GM19025 (cell line): Measurements from ENCODE around the gene SEPHS2.
"Not testable (repeated sequence)": the region's sequence is repeated elsewhere in the genome, so short reads cannot be mapped to it uniquely, and the experiment has no call there.

Experiments used
- ATAC-seq: cut with Tn5 transposase; IDR thresholded peaks from one replicate; pipeline ENCODE4 v1.9.1; 2021; ENCODE audit warnings: mild to moderate bottlenecking, low read depth, moderate library complexity; ENCODE audit not compliant: unreplicated experiment

The SEPHS2 gene

DNA sequence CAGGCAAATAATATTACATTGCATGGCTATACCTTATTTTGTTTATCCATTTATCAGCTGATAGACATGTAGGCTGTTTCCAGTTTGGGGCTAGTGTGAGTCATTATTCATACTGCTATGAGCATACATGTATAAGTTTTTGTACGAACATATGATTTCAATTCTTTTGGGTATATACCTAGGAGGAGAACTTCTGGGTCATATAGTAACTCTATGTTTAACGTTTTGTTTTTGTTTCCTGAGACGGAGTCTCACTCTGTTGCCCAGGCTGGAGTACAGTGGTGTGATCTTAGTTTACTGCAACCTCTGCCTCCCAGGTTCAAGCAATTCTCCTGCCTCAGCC, 24.5 kb upstream of the SEPHS2 start:
- no peak for ATAC-seq

DNA sequence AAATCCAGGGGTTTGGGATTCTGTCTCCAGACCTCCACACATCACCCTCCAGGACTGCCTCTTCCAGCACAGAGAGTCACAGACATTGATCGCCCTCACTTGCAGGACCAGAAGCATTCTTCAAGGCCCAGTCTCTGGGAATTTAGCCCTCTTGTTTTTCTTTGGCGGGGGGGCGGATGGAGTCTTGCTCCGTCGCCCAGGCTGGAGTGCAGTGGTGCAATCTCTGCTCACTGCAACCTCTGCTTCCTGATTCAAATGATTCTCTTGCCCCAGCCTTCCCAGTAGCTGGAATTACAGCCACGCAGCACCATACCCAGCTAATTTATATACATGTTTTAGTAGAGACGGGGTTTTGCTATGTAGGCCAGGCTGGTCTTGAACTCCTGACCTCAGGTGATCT, 18.4 kb upstream of the SEPHS2 start:
- no peak for ATAC-seq

DNA sequence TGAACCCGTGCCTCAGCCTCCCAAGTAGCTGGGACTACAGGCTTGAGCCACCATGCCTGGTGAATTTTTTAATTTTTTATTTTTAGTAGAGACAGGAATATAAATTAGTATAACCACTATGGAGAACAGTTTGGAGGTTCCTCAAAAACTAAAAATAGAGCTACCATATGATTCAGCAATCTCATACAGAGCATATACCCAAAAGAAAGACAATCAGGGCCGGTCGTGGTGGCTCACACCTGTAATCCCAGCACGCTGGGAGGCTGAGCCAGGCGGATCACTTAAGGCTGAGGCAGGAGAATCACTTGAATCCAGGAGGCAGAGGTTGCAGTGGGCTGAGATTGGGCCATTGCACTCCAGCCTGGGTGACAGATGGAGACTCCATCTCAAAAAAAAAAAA, 15.8 kb upstream of the SEPHS2 start:
- ATAC-seq: not testable (repeated sequence)

DNA sequence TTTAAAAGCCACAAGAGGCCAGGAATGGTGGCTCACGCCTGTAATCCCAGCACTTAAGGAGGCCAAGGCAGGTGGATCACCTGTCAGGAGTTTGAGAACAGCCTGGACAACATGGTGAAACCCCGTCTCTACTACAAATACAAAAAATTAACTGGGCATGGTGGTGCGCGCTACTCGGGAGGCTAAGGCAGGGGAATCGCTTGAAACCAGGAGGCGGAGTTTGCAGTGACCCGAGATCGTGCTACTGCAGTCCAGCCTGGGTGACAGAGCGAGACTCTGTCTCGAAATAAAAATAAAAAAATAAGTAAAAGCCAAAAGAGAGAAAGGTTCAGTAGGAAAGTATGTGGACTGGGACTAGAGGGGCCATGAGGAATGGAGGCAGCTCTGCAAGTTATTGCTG, 13.8 kb upstream of the SEPHS2 start:
- no peak for ATAC-seq

DNA sequence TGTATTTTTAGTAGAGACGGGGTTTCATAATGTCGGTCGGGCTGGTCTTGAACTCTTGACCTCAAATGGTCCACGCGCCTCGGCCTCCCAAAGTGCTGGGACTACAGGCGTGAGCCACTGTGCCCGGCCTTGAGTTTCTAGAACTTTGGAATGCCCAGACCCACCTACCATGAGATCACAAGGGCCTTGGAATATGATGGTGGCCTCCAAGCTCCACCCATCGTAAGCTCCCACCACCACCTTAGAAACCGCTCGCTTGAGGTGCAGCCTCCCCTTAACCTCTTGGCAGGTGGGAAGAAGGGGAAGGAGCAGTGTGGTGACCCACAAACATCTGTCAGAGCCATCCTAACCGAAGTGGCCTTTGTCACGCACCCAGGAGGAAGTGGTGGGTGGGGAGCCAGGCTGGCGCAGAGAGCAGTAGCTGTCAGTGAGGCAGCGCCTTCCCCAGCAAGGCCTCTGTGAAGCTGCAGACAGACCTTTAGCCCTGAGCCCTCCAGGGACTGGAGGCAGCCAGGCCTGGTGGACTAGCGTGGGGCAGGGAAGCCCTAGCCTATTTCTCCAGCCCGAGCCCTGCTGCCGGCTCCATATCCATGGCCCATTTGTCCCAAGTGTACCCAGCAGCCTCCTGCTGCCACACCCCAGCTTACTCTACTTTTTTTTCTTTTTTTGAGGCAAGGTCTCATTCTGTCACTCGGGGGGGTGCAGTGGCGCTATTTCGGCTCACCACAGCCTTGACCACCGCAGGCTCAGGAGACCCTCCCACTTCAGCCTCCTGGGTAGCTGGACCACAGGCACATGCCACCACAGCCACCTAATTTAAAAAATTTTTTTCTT, 13.1 kb upstream of the SEPHS2 start:
- peak; percentile 77 for ATAC-seq

DNA sequence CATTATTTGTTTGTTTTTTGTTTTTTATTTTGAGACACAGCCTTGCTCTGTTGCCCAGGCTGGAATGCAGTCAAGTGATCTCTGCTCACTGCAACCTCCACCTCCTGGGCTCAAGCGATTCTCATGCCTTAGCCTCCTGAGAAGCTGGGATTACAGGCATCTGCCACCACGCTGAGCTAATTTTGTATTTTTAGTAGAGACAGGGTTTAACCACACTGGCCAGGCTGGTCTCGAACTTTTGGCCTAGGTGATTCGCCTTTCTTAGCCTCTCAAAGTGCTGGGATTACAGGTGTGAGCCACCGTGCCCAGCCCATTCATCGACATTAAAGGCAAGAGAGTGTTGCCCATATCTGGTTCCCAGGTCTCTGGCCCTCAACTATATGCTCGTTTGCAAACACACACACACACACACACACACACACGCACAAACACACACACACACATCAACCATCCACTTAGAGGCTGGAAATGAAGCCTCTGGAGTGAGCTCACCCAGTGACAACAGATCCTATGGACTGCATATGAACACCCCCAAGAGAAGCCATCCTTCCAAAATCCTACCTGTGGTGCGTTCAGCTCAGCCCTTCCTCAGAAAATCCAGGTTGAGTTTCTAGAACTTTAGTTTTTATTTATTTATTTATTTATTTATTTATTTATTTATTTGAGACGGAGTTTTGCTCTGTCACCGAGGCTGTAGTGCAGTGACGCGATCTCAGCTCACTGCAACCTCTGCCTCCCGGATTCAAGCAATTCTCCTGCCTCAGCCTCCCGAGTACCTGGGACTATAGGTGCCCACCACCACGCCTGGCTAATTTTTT, 12.3 kb upstream of the SEPHS2 start:
- no peak for ATAC-seq

DNA sequence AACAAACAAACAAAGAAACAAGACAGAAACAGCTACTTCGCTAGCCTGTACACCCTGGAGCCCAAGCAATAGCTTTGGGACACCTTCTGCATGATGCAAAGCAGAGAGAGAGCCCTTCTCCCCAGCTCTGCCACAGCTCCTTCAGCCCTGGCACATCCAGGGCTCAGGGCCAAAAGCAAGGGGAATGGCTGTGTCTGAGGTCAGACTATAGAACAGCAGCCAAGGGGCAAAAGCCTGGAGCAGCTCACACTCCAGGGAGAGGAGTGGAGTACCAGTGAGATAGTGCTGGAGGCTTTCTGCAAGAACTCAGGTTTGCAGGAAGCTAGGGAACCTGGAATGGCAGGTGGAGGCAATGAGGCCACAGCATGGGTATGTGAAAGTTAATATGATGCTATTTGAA, 11.6 kb upstream of the SEPHS2 start:
- ATAC-seq: no peak

DNA sequence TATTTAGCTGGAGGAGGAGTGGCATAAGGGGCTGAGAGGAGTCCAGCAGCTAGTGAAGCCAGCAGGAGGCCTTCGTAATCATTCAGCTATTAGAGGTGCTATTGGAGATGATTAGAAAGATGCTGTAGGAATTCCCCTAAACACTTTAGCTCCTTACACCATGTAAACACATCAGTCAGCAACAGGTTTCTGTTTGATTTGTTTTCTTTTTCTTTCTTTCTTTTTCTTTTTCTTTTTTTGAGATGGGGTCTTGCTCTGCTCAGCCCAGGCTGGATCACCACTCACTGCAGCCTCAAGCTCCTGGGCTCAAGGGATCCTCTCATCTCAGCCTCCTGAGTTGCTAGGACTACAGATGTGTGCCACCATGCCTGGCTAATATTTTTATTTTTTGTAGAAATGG, 10.6 kb upstream of the SEPHS2 start:
- ATAC-seq: no peak

DNA sequence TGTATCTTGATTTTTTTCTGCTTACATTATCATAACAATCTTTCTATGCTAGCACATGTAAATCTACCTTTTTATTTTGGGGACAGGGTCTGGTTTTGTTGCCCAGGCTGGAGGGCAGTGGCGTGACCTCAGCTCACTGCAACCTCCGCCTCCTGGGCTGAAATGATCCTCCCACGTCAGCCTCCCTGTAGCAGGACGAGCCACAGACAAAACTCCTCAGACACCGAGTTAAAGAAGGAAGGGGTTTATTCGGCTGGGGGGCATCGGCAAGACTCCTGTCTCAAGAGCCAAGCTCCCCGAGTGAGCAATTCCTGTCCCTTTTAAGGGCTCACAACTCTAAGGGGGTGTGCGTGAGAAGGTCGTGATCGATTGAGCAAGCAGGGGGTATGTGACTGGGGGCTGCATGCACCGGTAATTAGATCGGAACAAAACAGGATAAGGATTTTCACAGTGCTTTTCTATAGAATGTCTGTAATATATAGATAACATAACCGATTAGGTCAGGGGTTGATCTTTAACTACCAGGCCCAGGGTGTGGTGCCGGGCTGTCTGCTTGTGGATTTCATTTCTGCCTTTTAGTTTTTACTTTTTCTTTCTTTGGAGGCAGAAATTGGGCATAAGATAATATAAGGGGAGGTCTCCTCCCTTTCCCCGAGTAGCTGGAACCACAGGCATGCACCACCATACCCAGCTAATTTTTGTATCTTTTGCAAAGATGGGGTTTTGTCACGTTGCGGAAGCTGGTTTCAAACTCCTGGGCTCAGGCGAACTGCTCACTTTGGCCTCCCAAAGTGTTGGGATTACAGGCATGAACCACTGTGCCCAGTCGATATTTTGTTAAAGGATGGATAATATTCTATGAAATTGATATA, 7.3 kb upstream of the SEPHS2 start:
- ATAC-seq: not testable (repeated sequence)

DNA sequence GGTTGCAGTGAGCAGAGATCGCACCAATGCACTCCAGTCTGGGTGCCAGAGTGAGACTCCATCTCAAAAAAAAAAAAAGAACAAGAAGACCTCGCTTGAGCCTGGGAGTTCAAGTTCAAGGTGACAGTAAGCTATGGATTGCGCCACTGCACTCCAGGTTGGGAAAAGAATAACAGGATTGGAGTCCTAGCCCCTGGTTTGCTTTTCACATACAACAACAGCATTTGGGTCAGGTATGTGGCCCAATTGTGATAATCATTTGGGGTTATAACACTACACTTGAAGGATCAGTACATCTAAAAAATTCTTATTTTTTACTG, 3.4 kb upstream of the SEPHS2 start:
- ATAC-seq: no peak

DNA sequence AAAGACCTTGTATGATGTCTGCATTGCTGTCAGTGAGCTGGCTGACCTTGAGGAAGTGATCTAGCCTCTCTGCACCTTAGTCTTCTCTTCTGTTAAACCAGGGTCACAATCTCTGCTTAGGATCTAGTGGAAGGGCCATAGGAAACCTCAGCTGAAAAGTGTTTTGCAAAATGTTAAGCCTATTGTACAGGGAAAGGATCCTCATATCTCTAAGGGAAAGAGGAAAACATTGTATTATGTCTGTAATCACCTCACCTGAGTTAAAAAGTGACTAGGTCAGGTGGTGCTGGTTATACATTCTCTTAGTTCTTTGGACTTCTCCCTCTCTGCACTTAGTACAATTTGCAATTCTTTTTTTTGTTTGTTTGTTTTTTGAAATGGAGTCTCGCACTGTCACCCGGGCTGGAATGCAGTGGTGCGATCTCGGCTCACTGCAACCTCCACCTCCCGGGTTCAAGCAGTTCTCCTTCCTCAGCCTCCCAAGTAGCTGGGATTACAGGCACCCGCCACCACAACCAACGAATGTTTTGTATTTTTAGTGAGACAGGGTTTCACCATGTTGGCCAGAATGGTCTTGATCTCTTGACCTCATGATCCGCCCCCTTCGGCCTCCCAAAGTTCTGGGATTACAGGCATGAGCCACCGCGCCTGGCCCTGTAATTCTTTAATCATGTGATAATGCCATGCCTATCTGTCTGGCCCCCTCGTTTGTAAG, 2.0 kb upstream of the SEPHS2 start:
- no peak for ATAC-seq

DNA sequence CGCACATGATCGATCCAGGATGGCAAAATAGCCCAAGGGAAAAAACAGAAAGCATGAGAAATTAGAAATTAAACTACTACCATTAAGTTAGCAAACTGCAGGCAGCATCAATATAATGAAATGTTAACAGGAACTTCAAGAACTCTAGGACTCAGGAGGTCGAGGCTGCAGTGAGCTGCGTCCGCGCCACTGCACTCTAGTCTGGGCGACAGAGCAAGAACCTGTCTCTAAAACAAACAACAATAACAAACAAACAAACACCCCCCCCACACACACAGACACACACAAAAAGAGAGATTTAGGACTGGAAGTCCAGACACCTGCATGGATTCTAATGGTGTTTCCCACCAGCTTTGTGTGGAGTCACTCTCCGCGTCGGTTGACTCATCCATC, 525 bp upstream of the SEPHS2 start:
- ATAC-seq: no peak

DNA sequence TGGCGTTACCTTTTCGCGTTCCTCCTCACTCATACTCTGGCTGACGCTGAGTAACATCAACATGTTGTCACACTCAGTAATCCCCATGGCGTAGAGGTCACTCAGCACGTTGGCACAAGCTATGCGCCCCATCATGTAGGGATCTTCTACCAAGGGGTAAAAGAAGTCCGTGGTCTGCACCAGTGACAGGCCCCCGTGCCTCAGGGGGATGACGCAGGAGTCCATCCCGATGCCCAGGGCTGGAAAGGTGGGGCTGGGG, 596 bp downstream of the SEPHS2 start:
- ATAC-seq: no peak

DNA sequence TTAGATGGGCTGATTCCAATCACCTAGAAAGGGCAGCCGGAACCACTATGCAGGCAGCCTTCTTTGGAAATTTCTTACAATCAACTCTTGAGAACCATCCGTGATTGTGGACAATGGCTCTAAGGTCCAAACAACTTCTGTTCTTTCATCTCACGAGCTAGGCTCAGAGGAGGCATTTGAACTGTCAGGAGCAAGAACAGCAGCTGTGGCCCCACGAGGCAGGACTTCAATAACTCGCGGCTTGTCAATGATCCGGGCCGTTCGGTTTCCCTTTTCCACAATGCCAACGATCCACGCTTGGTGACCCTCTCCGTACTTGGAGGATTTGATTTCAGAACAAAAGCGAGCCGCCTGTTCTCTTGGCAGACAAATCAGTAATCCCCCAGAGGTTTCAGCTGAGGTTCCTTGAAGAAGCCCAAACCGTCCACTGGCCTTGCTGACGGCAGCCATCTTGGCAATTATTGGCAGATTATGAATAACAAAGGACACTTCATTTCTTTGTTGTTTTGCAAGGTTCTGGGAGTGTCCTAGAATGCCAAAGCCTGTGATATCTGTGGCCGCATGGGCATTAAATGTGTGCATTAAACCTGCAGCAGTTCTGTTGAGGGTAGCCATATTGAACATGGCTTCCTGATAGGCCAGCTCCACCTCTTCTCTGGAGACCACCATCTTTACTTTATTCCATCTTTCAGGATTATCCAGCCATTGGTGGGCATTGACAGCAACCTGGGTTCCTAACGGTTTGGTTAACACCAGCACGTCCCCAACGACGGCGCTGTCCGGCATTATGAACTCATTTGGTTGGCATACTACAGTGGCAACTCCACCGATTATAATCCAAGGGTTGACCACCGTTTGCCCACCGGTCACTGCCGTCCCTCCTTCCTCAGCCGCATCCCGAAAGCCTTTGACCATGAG, 1.2 kb downstream of the SEPHS2 start:
- no peak for ATAC-seq

DNA sequence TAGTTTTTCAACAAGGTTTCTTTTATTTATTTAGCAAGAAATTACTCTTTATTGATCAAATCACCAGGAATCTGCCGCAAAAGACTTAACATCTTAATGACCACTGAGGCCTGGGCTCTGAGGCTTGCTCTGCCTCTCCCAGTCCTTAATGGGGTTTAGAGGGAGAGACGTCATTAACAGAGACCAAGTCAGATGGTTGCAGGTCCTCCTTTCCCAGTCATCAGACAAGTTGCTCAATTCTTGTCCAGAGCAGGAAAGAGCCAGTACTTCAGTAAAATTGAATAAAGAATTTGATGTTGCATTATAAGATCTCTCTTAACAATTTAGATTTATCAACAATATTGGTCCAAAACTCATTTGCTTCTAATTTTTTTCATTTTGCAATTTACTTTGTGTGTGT, 2.0 kb downstream of the SEPHS2 start:
- ATAC-seq: no peak

DNA sequence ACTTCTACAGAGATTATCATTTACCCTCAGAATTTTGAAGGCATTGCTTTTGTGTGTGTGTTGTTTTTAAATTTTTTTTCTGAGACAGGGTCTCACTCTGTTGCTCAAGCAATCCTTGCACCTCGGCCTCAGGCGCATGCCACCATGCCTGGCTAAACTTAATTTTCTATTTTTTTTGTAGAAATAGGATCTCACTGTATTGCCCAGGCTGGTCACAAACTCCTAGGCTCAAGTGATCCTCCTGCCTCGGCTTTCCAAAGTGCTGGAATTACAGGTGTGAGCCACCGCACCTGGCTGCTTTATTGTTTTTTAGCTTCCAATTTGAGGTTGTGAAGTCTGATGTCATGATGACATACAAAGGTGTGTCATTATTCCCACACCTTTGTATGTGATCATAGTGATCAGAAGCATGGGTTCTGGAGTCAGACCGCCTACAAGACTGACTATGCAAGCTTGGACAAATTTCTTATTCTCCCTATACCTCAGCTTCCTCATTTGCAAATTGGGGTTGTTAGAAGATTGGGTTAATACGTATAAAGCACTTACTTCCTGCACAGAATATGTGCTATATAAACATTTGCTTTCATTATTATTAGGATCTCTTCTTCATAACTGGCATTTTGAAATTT, 5.8 kb downstream of the SEPHS2 start:
- no peak for ATAC-seq

DNA sequence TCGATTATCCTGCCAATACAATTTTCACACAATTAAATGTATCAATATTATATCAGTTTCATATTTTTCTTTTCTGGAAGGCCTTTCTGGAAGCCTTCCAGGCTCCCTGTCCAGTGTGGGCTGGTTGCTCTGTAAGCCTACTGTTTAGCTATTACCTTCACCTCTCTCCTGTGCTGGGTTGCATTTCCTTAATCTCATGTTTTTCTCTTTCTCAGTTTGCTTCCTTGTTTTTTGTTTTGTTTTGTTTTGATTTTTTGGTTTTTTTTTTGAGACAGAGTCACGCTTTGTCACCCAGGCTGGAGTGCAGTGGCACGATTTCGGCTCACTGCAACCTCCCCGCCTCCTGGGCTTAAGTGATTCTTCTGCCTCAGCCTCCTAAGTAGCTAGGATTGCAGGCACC, 6.8 kb downstream of the SEPHS2 start:
- ATAC-seq: no peak

DNA sequence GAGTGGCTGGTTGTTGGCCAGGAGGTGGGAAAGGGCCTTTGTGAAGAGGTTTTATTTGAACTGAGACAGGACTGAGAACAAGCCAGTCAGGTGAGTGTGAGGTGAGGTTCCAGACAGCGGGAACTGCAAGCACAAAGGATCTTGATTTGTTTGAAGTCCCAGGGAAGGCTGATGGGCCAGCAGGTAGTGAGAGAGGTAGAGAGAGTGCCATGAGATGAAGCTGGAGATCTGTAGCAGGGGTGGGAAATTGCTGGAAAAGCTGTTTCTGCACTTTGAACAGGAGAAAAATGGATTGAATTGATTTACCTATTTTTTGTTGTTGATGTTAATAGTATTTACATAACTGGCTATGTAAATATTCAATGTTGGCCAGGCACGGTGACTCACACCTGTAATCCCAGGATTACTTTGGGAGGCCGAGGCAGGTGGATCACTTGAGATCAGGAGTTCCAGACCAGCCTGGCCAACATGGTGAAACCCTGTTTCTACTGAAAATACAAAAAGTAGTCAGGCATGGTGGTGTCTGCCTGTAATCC, 8.1 kb downstream of the SEPHS2 start:
- ATAC-seq: no peak

DNA sequence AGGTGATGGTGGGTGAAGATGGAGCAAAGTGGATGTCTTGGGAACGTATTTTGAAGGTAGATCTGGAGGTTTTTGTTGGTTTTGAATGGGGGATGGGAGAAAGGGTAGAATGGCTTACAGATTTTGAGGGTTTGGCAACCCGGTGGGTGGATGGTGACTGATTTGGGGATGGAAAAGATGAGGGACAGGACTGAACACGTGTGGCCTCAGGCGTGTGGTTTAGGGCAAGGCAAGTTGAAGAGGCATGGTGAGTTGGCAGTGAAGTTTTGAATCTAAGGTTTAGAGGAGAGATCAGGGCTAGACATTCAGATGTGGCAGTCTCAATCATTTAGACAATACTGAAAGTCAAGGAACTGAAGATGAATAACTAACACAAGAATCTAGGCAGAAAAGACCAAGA, 10.8 kb downstream of the SEPHS2 start:
- ATAC-seq: no peak
